OCI-LY3 (cell line): ENCODE measurements around the gene NDUFA1.

Source experiments
- H2AFZ ChIP-seq: fragments of 200-600, 300-600 bp; shearing (Covaris generic); 2 replicates; pipeline ENCODE4 v1.6.0; 2014; ENCODE audit warnings: antibody characterized with exemption, low read depth, low read length
- H3K27ac ChIP-seq: fragments of 200-600, 300-600 bp; sonication (generic); 2 replicates; pipeline ENCODE4 v1.5.1; 2014; ENCODE audit warnings: mild to moderate bottlenecking, low read length, moderate library complexity, mixed read lengths
- H3K27me3 ChIP-seq: fragments of 200-600, 300-600 bp; sonication (generic); 2 replicates; pipeline ENCODE4 v1.6.1; 2014; ENCODE audit warnings: low read depth, low read length, mixed read lengths
- H3K36me3 ChIP-seq: fragments of 200-600, 300-600 bp; sonication (generic); replicated peaks from 2 replicates; pipeline ENCODE3; 2014; ENCODE audit warnings: low read depth, low read length, mixed read lengths
- H3K4me1 ChIP-seq: fragments of 300-600, 200-600 bp; sonication (generic); 2 replicates; pipeline ENCODE4 v1.6.1; 2014; ENCODE audit warnings: low read length, mixed read lengths
- H3K4me2 ChIP-seq: fragments of 200-600, 300-600 bp; sonication (generic); 2 replicates; pipeline ENCODE4 v1.6.1; 2014; ENCODE audit warnings: low read length, mixed read lengths
- H3K4me3 ChIP-seq: fragments of 300-600, 200-600 bp; sonication (generic); 2 replicates; pipeline ENCODE4 v1.5.1; 2014; ENCODE audit warnings: antibody characterized with exemption, mild to moderate bottlenecking, low read length, moderate library complexity
- H3K79me2 ChIP-seq: fragments of 300-600, 200-600 bp; shearing (Covaris generic); 2 replicates; pipeline ENCODE4 v1.6.1; 2014; ENCODE audit warnings: mild to moderate bottlenecking, low read length, mixed read lengths
- H3K9ac ChIP-seq: fragments of 300-600, 200-600 bp; shearing (Covaris generic); 2 replicates; pipeline ENCODE4 v1.6.0; 2014; ENCODE audit warnings: mild to moderate bottlenecking, low read length, moderate library complexity
- H3K9me3 ChIP-seq: fragments of 200-600, 300-600 bp; shearing (Covaris generic); 2 replicates; pipeline ENCODE4 v1.6.1; 2014; ENCODE audit warnings: low read length, mixed read lengths; ENCODE audit not compliant: insufficient read depth
- H4K20me1 ChIP-seq: fragments of 200-600, 300-600 bp; sonication (generic); 2 replicates; pipeline ENCODE4 v1.6.1; 2016; ENCODE audit warnings: low read length, mixed read lengths; ENCODE audit not compliant: insufficient read depth
- EZH2phosphoT487 ChIP-seq: fragments of 200-600 bp; shearing (Covaris generic); IDR thresholded peaks from 2 replicates; pipeline ENCODE4 v1.6.1; 2018; ENCODE audit warnings: antibody characterized with exemption, mixed run types, low read depth
- TF ChIP-seq, protein P1 (sequence below): fragments of 200-600, 300-600 bp; sonication (generic); IDR thresholded peaks from 2 replicates; pipeline ENCODE4 v1.5.1; 2014; ENCODE audit warnings: antibody characterized with exemption, low read length, low read depth

Gene NDUFA1

DNA sequence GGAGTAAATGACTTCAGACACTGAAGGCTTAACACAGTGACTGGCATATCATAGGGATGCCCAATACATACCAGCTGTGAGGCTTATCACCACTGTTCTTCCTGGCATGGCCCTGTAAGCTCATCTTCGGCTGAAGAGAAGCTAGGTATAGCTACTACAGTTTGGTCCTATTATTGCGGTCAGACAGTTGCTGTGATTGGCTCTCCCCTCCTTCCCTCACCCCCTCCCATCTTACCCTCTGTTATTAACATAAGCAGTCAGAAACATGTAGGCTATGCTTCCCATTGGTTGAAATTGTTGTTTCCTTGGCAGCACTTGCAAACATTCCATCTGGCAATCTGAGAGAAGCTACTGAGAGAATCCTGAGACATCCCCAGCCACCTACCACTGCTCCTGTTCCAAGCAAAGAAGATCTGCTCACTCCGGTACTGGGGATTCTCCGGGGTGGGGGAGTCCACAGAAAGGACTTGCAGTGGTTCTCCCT lies 24.3 kb downstream of the NDUFA1 start, which contains the start of gene AKAP14:
TSS of gene AKAP14 (plus strand) at position 51 of the 484 bp plus-strand sequence. CDS start 7,331 bp downstream, outside the sequence.
- Histone ChIP-seq H2AFZ (no peak within 1 kb of the TSS), H3K36me3 (no peaks in the 10 kb centered on the region), H3K4me3 (no peak within 1 kb of the TSS), H4K20me1 (no peaks in the 10 kb centered on the region), H3K9ac (no peak within 1 kb of the TSS), H3K27me3 (no peaks in the 10 kb centered on the region), H3K9me3 (no peaks in the 10 kb centered on the region), H3K27ac (no peak within 1 kb of the TSS), H3K4me2 (no peak within 1 kb of the TSS), H3K79me2 (no peaks in the 10 kb centered on the region), H3K4me1 (no peaks in the 10 kb centered on the region)
- no peak for TF ChIP-seq EZH2phosphoT487
- TF ChIP-seq, protein P1, sequence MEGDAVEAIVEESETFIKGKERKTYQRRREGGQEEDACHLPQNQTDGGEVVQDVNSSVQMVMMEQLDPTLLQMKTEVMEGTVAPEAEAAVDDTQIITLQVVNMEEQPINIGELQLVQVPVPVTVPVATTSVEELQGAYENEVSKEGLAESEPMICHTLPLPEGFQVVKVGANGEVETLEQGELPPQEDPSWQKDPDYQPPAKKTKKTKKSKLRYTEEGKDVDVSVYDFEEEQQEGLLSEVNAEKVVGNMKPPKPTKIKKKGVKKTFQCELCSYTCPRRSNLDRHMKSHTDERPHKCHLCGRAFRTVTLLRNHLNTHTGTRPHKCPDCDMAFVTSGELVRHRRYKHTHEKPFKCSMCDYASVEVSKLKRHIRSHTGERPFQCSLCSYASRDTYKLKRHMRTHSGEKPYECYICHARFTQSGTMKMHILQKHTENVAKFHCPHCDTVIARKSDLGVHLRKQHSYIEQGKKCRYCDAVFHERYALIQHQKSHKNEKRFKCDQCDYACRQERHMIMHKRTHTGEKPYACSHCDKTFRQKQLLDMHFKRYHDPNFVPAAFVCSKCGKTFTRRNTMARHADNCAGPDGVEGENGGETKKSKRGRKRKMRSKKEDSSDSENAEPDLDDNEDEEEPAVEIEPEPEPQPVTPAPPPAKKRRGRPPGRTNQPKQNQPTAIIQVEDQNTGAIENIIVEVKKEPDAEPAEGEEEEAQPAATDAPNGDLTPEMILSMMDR: no peak

DNA sequence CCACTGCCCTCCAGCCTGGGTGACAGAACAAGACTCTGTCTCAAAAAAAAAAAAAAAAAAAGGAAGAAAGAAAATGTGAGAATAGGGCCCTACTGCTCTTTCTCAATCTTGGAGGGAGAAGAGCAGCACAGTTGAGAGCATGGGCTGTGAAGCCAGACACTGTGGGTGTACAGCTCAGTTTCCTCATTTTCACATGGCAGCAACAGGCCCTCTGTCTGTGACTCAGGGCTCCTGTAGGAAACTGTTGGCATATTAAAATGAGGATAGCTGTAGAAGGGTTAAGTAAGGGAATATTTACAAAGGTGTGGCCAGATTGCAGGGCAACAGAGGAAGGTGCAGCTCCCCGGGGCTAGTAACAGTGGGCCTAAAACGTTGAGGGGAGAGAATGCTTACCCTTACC lies 27.5 kb downstream of the NDUFA1 start:
- Histone ChIP-seq H3K27me3 (no peaks in the 10 kb centered on the region), H3K36me3 (no peaks in the 10 kb centered on the region), H3K9ac (no peak overlapping the region), H3K27ac (no peak overlapping the region), H3K79me2 (no peaks in the 10 kb centered on the region), H3K4me1 (no peaks in the 10 kb centered on the region), H4K20me1 (no peaks in the 10 kb centered on the region), H3K4me2 (no peak overlapping the region), H2AFZ (no peak overlapping the region), H3K4me3 (no peak overlapping the region), H3K9me3 (no peaks in the 10 kb centered on the region)
- TF ChIP-seq, protein P1: no peak
- TF ChIP-seq EZH2phosphoT487: no peak

DNA sequence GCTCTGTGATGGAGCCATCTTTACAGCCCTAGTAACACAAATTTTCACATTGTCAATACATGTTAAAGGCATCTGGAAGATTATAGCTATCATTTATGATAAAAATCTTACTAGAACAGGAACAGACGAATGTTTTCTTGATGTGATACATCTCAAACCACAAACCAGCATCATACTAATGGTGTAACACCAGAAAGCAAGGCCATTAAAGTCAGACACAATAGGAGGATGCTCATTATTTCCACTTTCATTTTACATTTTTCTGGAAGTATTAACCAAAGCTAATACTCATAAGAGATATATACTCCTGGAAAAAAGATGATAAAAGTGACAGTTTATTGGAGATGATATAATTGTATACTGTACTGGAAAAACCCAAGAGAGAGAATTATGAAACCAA lies 29.3 kb downstream of the NDUFA1 start:
- H3K4me1 ChIP-seq: no peaks in the 10 kb centered on the region
- H2AFZ ChIP-seq: no peak overlapping the region
- no peak overlapping the region for H3K9ac ChIP-seq
- TF ChIP-seq, protein P1: no peak
- TF ChIP-seq EZH2phosphoT487: no peak
- no peaks in the 10 kb centered on the region for H3K27me3 ChIP-seq
- no peaks in the 10 kb centered on the region for H3K9me3 ChIP-seq
- H3K27ac ChIP-seq: no peak overlapping the region
- H4K20me1 ChIP-seq: no peaks in the 10 kb centered on the region
- H3K36me3 ChIP-seq: no peaks in the 10 kb centered on the region
- H3K79me2 ChIP-seq: no peaks in the 10 kb centered on the region
- no peak overlapping the region for H3K4me2 ChIP-seq
- no peak overlapping the region for H3K4me3 ChIP-seq

DNA sequence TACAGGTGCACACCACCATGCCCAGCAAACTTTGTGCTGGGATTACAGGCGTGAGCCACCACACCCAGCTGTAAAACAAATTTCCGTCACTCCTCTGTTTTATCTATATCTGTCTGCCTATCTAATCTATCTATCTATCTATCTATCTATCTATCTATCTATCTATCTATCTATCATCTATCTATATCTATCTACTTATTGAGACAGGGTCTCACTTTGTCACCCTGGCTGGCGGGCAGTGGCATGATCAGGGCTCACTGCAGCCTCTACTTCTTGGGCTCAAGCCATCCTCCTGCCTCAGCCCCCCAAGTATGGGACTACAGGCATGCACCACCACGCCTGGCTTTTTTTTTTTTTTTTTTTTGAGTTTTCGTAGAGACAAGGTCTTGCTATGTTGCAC lies 44.7 kb downstream of the NDUFA1 start:
- H3K27me3 ChIP-seq: no peaks in the 10 kb centered on the region
- H3K9me3 ChIP-seq: no peaks in the 10 kb centered on the region
- H2AFZ ChIP-seq: no peak overlapping the region
- H3K9ac ChIP-seq: no peak overlapping the region
- no peaks in the 10 kb centered on the region for H3K4me1 ChIP-seq
- TF ChIP-seq, protein P1: no peak
- TF ChIP-seq EZH2phosphoT487: no peak
- no peak overlapping the region for H3K4me2 ChIP-seq
- H3K4me3 ChIP-seq: no peak overlapping the region
- H3K79me2 ChIP-seq: no peaks in the 10 kb centered on the region
- no peak overlapping the region for H3K27ac ChIP-seq
- H4K20me1 ChIP-seq: no peaks in the 10 kb centered on the region
- no peaks in the 10 kb centered on the region for H3K36me3 ChIP-seq
